DMS 273 treated with DMSO at 0.1 percent for 48 hours (cell line): ENCODE data around the gene KIF1B.
"Not testable (repeated sequence)": the region's sequence is repeated elsewhere in the genome, so short reads cannot be mapped to it uniquely, and the experiment has no call there.

Experiments used
- DNase-seq: peaks from one replicate; lab custom pipeline; 2025; lab: John Stamatoyannopoulos, UW

Gene KIF1B

DNA sequence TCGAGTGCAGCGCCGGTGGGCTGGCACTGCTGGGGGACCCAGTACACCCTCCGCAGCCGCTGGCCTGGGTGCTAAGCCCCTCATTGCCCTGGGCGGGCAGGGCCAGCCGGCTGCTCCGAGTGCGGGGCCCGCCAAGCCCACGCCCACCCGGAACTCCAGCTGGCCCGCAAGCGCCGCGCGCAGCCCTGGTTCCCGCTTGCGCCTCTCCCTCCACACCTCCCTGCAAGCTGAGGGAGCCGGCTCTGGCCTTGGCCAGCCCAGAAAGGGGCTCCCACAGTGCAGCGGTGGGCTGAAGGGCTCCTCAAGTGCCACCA lies 216.1 kb downstream of the KIF1B start:
- DNase-seq: not testable (repeated sequence)

GRCh38 chr1:10428984-10429383 lies 218.6 kb downstream of the KIF1B start:
- no peak for DNase-seq

DNA sequence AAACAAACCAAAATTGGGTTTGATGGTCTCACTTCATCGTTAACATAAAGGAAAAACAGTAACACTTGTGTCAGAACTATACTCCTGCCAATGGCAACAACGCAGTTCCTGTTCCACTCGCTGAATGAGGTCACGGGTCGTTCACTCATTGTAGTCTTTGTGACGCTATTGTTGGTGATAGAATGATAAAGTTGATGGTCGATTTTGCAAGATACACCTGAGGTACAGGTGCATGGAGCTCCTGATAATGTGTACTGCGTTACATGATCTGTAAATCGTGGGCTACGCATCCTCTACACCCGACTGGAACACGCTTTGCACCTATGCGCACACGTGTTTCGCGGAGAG lies 219.5 kb downstream of the KIF1B start:
- DNase-seq: no peak

DNA sequence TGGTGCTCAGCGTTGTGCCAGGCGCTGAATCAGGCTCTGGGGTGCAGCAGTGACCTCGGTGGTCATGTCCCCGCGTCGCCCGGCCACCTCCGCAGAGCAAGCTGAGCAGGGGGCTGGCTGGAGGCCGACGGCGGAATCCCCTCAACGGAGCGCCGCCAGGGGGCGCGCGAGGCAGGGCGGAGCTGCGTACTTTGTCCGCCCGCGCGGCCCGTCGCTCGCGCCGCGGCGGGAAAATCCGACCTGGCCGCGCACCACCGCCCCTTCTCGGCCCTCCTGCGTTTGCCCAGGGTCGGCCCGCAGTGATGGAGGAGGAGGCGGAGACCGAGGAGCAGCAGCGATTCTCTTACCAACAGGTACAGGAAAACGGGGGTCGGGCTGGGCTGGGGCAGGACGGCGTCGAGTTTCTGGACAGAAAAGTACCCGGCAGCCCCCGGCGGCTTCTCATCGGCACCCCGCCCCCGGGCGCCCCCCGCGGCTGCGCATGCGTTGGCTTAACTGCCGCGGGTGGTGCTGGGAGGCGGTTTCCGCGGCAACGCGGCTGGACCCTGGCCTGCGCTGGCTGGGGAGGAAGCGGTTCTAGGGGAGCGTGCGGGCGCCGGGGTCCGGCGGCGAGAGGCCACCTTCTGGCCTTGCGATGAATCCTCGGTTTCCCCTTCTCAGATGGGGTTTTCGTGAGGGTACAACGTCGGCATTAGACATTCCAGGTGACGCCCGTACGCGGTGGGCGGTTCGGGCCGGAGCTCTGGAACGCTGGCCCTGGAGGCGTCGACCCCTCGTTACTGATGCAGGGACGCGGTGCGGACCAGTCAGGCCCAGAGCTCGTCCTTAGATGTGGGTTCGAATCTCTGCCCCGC lies 220.1 kb downstream of the KIF1B start, which contains the start of gene CENPS:
Gene CENPS, plus strand, starts transcription at position 218 of the 854 bp plus-strand sequence. Its CDS starts 85 bp downstream, at position 303.
- peak; percentile 67 for DNase-seq
